A549 (cell line): ENCODE measurements around the gene FAM83G.

Experiments used
- EHMT2 ChIP-seq: fragments of 200-600 bp; sonication (generic); IDR thresholded peaks from 2 replicates; pipeline ENCODE4 v1.6.1; 2016; ENCODE audit warnings: antibody characterized with exemption, low read depth, mild to moderate bottlenecking, moderate library complexity
- HOXA7 ChIP-seq: fragments of 250-450 bp; sonication (Bioruptor Pico); IDR thresholded peaks from 2 replicates; pipeline ENCODE4 v1.5.0; 2020; ENCODE audit warnings: mild to moderate bottlenecking, moderate library complexity
- POLR2A ChIP-seq: IDR thresholded peaks from 2 replicates; pipeline ENCODE4 v1.6.1; 2012; ENCODE audit warnings: mild to moderate bottlenecking, low read length
- SMC3 ChIP-seq: fragments of >200 bp; sonication (Bioruptor Twin); formaldehyde crosslinking; IDR thresholded peaks from 3 replicates; pipeline ENCODE4 v1.6.1; 2018; ENCODE audit warnings: inconsistent platforms
- TF ChIP-seq, protein P1 (sequence below): fragments of >200 bp; sonication (Bioruptor Twin); formaldehyde crosslinking; IDR thresholded peaks from 3 replicates; pipeline ENCODE4 v1.5.1; 2016

DNA sequence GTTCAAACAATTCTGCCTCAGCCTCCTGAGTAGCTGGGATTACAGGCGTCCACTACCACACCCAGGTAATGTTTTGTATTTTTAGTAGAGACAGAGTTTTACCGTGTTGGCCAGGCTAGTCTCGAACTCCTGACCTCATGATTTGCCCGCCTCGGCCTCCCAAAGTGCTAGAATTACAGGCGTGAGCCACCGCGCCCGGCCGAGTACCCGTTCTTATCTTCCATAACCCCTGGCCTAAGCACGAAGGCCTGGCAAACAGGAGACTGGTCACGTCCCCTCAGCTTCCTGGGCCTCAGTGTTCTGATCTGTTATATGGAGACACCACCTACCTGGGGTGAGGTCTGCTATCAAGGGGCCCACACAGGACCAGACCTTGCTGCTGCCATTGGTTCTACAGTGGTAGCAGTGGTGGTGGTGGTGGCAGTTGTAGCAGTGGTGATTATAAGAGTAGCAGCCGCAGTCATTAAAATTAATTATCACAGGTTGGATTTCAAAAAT, 51.3 kb downstream of the FAM83G start:
- TF ChIP-seq POLR2A (no peak), EHMT2 (no peak), HOXA7 (CRISPR knock-in tag) (no peak), SMC3 (no peak)
- TF ChIP-seq, protein P1, sequence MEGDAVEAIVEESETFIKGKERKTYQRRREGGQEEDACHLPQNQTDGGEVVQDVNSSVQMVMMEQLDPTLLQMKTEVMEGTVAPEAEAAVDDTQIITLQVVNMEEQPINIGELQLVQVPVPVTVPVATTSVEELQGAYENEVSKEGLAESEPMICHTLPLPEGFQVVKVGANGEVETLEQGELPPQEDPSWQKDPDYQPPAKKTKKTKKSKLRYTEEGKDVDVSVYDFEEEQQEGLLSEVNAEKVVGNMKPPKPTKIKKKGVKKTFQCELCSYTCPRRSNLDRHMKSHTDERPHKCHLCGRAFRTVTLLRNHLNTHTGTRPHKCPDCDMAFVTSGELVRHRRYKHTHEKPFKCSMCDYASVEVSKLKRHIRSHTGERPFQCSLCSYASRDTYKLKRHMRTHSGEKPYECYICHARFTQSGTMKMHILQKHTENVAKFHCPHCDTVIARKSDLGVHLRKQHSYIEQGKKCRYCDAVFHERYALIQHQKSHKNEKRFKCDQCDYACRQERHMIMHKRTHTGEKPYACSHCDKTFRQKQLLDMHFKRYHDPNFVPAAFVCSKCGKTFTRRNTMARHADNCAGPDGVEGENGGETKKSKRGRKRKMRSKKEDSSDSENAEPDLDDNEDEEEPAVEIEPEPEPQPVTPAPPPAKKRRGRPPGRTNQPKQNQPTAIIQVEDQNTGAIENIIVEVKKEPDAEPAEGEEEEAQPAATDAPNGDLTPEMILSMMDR = no peak
